Measurements from ENCODE around the gene HTR6. TPM values are rescaled to one million over a fixed set of nuclear protein-coding genes. Genes with fewer than 3 reads are reported as not detected.

Gene HTR6
- total RNA-seq, 1 donor, result 0.09 TPM

DNA sequence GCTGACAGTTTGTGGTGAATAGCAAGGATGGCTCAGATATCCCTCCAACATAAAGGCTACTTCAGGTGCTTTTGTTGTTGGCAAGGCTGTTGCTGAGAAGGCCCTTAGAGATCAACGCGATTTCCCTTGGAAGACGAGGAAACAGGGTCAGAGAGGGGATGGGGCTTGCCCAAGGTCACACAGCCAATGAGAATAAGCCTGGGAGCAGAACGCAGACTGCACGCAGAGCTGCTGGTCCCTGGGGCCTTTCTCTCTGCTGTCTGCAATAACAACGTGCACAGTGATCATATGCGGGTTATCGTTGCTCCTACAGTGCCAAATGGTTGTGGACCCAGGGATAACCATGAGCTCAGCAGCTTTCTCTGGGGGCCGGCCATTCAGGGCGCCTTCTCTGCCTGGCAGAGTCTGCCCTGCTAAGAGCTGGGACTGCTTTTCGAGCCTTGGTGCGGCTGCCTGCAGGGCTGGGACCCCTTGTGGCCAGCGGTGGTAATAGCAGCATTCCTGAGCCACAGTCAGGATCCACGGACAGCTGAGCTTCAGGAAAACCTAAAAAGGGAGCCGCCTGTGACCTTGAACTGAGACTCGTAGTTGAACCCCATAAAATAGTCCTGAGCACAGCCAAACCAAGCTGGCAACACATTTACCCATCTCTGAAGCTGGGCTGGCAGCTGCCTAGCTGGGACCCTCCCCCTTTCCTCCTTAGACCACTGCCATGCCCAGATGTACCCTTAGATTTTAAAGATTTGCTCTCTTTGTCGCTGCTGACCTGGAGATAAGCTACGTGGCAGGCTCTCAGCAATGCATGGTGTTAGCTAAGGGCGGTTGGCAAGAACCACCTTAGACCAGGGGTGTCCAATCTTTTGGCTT, 39.8 kb downstream of the HTR6 start:
- H3K4me3 ChIP-seq (ENCODE audit: low read depth, low read length), result no peak overlapping the region
- TF ChIP-seq, protein P1, sequence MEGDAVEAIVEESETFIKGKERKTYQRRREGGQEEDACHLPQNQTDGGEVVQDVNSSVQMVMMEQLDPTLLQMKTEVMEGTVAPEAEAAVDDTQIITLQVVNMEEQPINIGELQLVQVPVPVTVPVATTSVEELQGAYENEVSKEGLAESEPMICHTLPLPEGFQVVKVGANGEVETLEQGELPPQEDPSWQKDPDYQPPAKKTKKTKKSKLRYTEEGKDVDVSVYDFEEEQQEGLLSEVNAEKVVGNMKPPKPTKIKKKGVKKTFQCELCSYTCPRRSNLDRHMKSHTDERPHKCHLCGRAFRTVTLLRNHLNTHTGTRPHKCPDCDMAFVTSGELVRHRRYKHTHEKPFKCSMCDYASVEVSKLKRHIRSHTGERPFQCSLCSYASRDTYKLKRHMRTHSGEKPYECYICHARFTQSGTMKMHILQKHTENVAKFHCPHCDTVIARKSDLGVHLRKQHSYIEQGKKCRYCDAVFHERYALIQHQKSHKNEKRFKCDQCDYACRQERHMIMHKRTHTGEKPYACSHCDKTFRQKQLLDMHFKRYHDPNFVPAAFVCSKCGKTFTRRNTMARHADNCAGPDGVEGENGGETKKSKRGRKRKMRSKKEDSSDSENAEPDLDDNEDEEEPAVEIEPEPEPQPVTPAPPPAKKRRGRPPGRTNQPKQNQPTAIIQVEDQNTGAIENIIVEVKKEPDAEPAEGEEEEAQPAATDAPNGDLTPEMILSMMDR (IDR thresholded peaks at IDR 0.05; ENCODE audit: insufficient read depth, low read length), result peak; percentile 97
- DNase-seq (ENCODE audit: low read depth), result peak; percentile 81

DNA sequence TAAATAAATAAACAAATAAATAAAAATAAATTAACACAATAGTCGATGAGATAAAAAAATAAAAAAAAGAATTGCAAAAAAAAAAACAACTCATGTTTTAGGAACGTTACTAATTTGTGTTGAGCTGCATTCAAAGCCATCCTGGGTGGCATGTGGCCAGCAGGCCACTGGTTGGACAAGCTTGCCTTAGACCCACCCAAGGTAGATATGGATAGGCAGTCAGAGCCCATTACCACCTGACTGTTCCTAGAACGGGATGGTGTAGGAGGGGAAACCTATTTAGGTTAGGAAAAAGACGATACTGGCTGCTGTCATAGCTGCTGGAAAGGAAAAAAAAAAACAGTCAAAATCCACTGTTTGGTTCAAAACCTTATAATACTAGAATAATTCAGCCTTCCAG, 40.8 kb downstream of the HTR6 start:
- TF ChIP-seq, protein P1 (IDR thresholded peaks at IDR 0.05; ENCODE audit: insufficient read depth, low read length), result no peak
- no peak overlapping the region for H3K4me3 ChIP-seq (ENCODE audit: low read depth, low read length)

DNA sequence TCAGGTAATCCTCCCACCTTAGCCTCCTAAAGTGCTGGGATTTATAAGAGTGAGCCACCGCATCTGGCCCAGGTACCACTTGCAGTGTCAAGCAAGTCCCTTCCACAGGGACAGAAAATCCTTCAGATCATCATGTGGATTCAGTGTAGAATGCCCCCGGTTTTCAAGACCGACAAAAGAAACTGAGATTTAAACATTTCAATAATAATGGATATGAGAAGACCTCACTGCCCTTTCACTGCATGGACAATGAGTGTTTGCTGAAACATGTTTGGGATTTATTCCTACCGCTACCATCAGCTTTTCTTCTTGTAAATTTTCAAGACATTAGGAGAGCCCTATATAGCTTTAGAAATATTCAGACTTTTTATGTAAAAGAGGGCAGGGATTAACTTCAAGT, 41.5 kb downstream of the HTR6 start:
- H3K4me3 ChIP-seq (ENCODE audit: low read depth, low read length), result no peak overlapping the region
- no peak for DNase-seq (ENCODE audit: low read depth)
- TF ChIP-seq, protein P1 (IDR thresholded peaks at IDR 0.05; ENCODE audit: insufficient read depth, low read length), result no peak

More for the DNA sequence above, 40.8 kb downstream of the HTR6 start:
- DNase-seq (ENCODE audit: low read depth), result no peak

DNA sequence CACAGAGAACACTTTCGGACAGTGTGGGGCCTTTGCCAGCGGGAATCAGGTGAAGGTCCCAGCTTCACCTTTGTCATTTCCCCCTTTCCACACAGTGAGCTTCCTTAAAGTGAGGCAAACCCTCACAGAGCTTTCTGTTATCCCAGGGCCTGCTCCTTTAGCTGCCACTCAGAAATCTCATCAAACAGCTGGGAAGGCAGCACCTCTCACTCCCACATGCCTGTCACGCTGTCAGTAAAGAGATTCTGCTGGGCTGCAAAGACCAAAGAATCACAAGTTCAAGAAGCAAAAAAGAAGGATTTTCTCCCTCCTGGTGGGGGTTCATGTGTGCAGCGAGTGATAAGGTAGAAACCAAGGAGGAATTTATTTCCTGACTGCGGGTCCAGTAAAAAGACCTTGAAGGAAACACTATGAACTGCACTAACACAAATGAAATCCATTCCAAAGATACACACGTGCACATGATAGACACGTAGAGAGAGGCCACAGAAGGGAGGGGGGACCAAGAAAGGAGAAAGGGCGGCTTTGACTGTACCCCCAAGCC, 44.0 kb downstream of the HTR6 start:
- TF ChIP-seq, protein P1 (IDR thresholded peaks at IDR 0.05; ENCODE audit: insufficient read depth, low read length), result no peak
- no peak overlapping the region for H3K4me3 ChIP-seq (ENCODE audit: low read depth, low read length)
- no peak for DNase-seq (ENCODE audit: low read depth)

DNA sequence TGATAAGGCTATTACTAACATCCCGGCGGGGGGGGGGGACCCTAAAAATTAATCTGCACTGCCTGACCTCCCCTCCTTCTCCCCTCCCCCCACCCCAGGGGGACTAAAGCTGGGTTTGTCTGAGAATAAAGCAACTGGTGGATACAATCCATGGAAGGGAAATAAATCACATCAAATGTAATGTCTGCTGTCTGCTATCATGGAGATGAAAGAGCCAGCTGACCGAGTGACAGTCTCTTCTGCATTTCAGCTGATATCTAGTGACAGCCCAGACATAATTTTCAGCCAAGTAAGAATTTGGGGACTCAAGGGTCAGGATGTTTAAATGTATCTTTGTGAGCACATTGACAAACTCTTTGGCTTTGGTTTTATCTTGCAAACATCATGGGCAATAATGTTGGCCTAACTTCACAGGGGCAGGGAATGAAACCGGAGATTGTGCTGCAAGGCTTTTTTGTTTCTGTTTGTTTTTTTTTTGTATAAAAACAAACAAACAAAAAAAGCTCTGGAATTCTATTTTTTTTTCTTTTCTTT, 44.7 kb downstream of the HTR6 start:
- no peak overlapping the region for H3K4me3 ChIP-seq (ENCODE audit: low read depth, low read length)
- DNase-seq (ENCODE audit: low read depth), result no peak
- TF ChIP-seq, protein P1 (IDR thresholded peaks at IDR 0.05; ENCODE audit: insufficient read depth, low read length), result no peak

DNA sequence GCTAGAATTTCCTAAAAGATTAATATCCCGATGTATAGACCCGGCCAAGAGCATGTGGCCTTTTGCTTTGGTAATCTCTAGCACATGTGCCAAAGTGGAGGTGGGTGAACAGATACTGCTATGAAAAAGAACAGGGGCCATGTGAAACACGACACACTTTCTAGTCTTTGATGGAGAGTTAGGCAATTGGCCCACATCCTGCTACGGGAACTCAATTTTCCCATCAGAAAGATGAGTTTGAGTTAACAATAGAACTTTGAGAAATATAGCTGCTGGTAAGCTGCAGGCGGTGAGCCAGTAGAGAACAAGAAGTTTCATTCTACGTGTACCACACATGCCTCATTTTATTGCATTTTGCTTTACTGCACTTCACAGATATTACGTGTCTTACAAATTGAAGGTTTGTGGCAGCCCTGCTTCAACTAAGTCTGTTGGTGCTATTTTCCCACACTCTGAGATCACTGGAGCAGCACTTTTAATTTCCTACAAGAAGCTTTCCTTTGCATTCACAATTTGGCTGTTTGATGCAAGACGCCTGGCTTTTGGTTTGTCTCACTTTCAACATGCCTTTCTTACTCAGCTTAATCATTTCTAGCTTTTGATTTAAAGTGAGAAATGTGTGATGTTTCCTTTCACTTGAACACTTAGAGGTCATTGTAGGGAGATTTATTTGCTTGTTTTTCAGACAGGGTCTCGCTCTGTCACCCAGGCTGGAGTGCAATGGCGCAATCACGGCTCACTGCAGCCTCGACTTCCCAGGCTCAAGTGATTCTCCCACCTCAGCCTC, 46.3 kb downstream of the HTR6 start:
- no peak for DNase-seq (ENCODE audit: low read depth)
- H3K4me3 ChIP-seq (ENCODE audit: low read depth, low read length), result no peak overlapping the region
- TF ChIP-seq, protein P1 (IDR thresholded peaks at IDR 0.05; ENCODE audit: insufficient read depth, low read length), result no peak
